Activated T-cell treated with anti-CD3 and anti-CD28 coated beads for 4 hours (primary cell): ENCODE data around the gene CCDC159.
"Not testable (repeated sequence)": the region's sequence is repeated elsewhere in the genome, so short reads cannot be mapped to it uniquely, and the experiment has no call there.

Source experiments
- DNase-seq: peaks from one replicate; pipeline ENCODE4 v3.0.0-alpha.2; 2020

CCDC159 gene

GRCh38 chr19:11370744-11371143 lies 24.4 kb downstream of the CCDC159 start:
- no peak for DNase-seq

DNA sequence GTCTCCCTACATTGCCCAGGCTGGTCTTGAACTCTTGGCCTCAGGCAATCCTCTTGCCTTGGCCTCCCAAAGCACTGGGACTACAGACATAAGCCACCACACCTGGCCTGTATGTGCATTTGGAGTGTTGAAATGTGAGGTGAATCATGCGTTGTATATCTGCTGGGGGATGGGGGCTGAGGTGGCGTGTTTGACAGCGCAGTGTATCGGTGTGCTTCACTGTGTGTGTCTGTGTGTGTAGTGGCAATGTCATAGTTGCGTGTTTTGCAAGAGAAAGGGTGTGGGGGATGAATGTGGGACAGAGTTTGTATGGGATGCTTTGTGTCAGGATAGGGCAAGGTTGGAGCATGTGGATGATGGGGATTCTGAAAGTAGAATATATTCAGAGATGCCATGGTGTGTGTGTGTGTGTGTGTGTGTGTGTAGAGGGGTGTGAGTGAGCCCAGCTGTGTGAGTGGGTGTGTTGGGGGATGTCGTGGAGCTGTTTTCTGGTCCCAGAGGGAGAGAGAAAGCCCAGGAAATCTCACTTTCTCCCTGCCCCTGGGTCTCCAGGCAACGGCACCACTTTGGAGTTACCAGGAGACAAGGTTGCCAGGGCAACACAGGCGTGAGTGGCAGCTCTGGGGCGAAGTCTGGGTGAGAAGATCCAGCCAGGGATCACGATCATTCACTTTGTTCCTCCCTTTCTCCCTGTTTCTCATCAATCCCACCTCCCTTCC lies 27.0 kb downstream of the CCDC159 start:
- DNase-seq = no peak

- no peak for DNase-seq
Measured at GRCh38 chr19:11373885-11374432, 27.6 kb downstream of the CCDC159 start.

DNA sequence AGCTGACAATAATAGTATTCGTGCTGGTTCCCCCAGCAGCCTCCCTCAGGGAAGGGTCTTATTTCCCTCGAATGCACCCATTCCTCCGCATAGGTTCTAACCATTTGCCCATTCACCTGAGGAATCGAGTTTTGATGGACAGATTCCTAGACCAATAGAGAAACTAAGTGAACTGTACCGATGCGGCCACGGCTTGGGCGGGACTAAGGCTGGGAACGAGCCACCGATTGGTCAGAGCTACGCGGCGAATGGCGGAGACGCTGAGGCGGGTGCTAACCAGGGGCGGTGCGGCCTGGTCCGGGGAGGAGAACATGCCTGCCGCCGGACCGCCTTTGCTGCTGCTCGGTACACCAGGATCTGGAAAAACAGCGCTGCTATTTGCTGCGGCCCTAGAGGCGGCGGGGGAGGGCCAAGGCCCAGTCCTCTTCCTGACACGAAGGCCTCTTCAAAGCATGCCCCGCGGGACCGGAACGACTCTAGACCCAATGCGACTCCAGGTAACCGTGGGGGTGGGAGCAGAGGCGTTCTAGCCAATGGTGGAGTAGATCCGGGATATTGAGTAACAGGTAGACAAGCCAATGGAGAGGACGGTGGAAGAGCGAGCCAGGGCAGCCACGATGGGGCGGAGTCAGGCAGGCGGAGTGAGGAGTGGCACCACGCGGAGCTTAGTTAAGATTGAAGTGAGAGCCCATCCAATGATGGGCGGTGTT lies 28.3 kb downstream of the CCDC159 start, which contains the start of gene SWSAP1:
SWSAP1 (plus strand) TSS at position 234 of the 710 bp plus-strand sequence; CDS start at position 249, 15 bp downstream.
- peak; percentile 94 for DNase-seq

DNA sequence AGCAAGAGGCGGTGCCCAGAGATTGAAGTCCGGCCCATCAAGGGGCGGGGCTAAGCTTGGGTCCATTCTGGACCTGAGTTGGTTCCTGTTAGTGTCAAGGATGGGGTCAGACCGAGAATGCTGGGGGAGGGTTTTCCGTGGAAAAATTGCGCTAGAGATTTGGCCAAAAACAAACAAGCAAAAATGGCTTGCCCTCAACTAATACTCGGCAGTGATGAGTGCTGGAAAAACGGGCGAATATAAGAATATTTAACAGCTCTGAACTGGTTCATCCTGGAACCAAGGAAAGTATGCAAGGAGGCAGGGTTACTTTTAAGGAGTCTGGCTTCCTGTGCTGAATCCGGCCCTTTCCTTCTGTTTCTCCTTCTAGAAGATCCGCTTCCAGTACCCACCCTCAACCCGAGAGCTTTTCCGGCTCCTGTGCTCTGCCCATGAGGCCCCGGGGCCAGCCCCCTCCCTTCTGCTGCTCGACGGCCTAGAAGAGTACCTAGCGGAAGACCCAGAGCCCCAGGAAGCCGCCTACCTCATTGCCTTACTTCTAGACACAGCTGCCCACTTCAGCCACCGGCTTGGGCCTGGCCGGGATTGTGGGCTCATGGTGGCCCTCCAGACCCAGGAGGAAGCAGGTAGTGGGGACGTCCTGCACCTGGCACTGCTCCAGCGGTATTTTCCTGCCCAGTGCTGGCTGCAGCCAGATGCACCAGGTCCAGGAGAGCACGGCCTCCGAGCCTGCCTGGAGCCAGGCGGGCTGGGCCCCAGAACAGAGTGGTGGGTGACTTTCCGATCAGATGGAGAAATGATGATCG lies 29.0 kb downstream of the CCDC159 start:
- peak; percentile 38 for DNase-seq

DNA sequence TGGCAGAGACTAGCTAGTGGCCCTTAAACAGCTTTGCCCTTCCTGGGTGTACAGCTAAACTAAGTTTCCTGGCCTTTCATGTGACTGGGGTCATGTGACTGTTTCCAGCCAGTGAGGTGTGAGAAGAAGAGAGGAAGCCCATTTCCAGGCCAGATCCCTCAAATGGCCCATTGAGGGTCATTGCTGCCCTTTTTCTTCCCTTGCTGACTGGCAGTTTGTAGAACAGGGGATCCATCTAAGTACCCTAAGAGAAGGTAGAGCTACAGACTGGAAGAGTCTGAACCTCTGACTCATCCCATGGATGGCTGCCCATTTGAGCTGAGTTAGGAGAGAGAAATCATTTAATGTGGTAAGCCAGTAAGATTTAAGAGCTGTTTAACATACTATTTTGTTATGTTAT lies 30.9 kb downstream of the CCDC159 start:
- DNase-seq = no peak

DNA sequence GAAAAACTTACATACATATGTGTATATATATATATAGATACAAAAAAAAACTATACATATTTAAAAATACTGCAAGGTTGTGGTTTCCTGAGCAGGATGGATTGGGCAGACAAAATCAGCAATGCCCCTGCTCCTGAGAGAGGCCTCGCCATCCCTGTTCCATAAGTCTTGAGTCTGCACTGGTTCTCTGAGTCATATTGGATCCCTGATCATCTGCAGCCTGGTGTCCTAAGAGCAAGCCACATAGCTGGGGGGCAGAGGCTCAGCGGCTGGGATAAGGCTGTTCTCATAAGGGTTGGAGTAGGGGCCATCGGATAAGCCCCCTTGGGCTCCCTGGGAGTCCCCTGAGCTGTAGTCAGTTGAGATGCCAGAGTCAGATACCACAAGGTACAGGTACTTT lies 31.4 kb downstream of the CCDC159 start:
- DNase-seq = no peak

- no peak for DNase-seq
Measured at GRCh38 chr19:11378319-11379189, 32.2 kb downstream of the CCDC159 start.

- DNase-seq = not testable (repeated sequence)
Measured at GRCh38 chr19:11379269-11379845, 33.0 kb downstream of the CCDC159 start.

GRCh38 chr19:11379857-11380350 lies 33.6 kb downstream of the CCDC159 start:
- no peak for DNase-seq

GRCh38 chr19:11380653-11381537 lies 34.6 kb downstream of the CCDC159 start:
- peak; percentile 94 for DNase-seq

GRCh38 chr19:11382898-11383705 lies 36.8 kb downstream of the CCDC159 start:
- no peak for DNase-seq

GRCh38 chr19:11383706-11384048 lies 37.4 kb downstream of the CCDC159 start:
- DNase-seq = no peak

GRCh38 chr19:11384778-11385129 lies 38.4 kb downstream of the CCDC159 start:
- no peak for DNase-seq

DNA sequence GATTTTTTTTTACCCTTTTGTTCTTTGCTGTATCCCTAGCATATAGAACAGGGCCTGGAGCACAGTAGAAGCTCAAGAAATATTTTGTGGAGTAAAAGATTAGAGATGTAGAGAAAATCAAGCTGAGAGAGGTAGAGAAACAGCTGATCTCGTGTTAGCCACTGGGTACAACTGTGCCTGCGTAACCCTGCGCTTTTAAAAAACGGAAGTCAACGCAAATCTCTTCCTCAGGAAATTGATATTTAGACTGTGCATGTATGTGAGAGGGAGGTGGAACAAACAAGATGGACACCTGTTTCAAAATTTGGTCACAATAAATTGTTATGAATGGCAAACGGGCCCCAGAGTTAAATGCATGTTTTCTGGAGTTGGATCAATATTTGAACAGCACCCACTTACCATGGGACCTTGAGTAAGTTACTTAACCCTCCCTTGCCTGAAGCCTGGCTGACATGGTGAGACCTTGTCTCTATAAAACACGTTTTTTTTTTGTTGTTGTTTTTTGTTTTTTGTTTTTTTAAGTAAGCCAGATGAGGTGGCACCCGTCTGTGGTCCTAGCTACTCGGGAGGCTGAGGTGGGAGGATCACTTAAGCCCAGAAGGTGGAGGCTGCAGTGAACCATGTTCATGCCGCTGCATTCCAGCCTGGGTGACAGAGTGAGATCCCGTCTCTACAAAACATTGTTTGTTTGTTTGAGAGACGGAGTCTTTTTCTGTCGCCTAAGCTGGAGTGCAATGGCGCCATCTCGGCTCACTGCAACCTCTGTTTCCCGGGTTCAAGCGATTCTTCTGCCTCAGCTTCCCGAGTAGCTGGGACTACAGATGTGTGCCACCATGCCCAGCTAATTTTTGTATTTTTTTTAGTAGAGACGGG lies 41.1 kb downstream of the CCDC159 start:
- no peak for DNase-seq

GRCh38 chr19:11390359-11390758 lies 44.0 kb downstream of the CCDC159 start:
- no peak for DNase-seq

GRCh38 chr19:11390933-11391680 lies 44.8 kb downstream of the CCDC159 start:
- no peak for DNase-seq

GRCh38 chr19:11397089-11397610 lies 50.8 kb downstream of the CCDC159 start:
- DNase-seq = no peak
